Caco-2 (cell line): Measurements from ENCODE around the gene TNPO2. TPM values are rescaled to one million over a fixed set of nuclear protein-coding genes. Genes with fewer than 3 reads are reported as not detected.
"Not testable (repeated sequence)": the region's sequence is repeated elsewhere in the genome, so short reads cannot be mapped to it uniquely, and the experiment has no call there.

Experiments used
- BruUV-seq: library from RNA; stranded (reverse); fragments of 400-500 nt; replicated peaks from 2 replicates; lab custom pipeline; 2021; lab: Mats Ljungman, UMichigan
- CTCF ChIA-PET: fragments of 300-600 bp; sonication (Branson Sonifier 250); formaldehyde crosslinking; loops from one replicate; lab custom pipeline; 2022; ENCODE audit warnings: antibody characterized with exemption; lab: Charles Lee
- POLR2A ChIA-PET: fragments of 300-600 bp; sonication (Branson Sonifier 250); formaldehyde crosslinking; loops from one replicate; lab custom pipeline; 2022; ENCODE audit warnings: antibody characterized with exemption; lab: Charles Lee
- DNase-seq, 2 experiments: peaks; one replicate each; pipeline versions ENCODE4 v3.0.0 to v3.0.0-alpha.2; 2020 to 2022
- H3K27me3 ChIP-seq: replicated peaks from 2 replicates; pipeline ENCODE4 v1.6.0; 2011; ENCODE audit warnings: low read length; ENCODE audit not compliant: control insufficient read depth, insufficient read depth
- H3K36me3 ChIP-seq: 2 replicates; pipeline ENCODE4 v1.5.1; 2011; ENCODE audit warnings: low read length; ENCODE audit not compliant: control insufficient read depth, insufficient read depth
- H3K4me1 ChIP-seq: fragments of 250-450 bp; sonication (Bioruptor Pico); 2 replicates; pipeline ENCODE4 v1.5.1; 2020; ENCODE audit warnings: mild to moderate bottlenecking
- H3K4me3 ChIP-seq: 2 replicates; pipeline ENCODE4 v1.5.1; 2011; ENCODE audit warnings: low read depth, mild to moderate bottlenecking, control low read depth, low read length
- H3K9me3 ChIP-seq: fragments of 250-450 bp; sonication (Bioruptor Pico); 2 replicates; pipeline ENCODE4 v1.5.1; 2020; ENCODE audit warnings: mild to moderate bottlenecking, moderate library complexity
- H3K27ac Mint-ChIP-seq: one replicate; pipeline ENCODE4 v1.8.0; 2022; ENCODE audit warnings: mixed read lengths; ENCODE audit not compliant: unreplicated experiment
- H3K27me3 Mint-ChIP-seq: one replicate; pipeline ENCODE4 v1.8.0; 2022; ENCODE audit warnings: mixed read lengths; ENCODE audit not compliant: insufficient read depth, unreplicated experiment
- H3K36me3 Mint-ChIP-seq: one replicate; pipeline ENCODE4 v1.8.0; 2022; ENCODE audit warnings: mild to moderate bottlenecking, mixed read lengths; ENCODE audit not compliant: insufficient read depth, unreplicated experiment
- H3K4me1 Mint-ChIP-seq: one replicate; pipeline ENCODE4 v1.8.0; 2022; ENCODE audit warnings: low read depth, mixed read lengths; ENCODE audit not compliant: unreplicated experiment
- H3K4me3 Mint-ChIP-seq: one replicate; pipeline ENCODE4 v1.8.0; 2022; ENCODE audit warnings: mild to moderate bottlenecking, moderate library complexity, mixed read lengths; ENCODE audit not compliant: unreplicated experiment
- H3K9me3 Mint-ChIP-seq: one replicate; pipeline ENCODE4 v1.8.0; 2022; ENCODE audit warnings: mixed read lengths; ENCODE audit not compliant: unreplicated experiment
- intact Hi-C: fragments of 100-400 bp; cut with micrococcal nuclease; formaldehyde crosslinking; loops from one replicate; pipeline ENCODE4 v1.10.0; 2022; ENCODE audit not compliant: unreplicated experiment
- total RNA-seq: library from RNA; stranded (reverse); gene quantifications from 2 replicates; pipeline ENCODE4 v1.2.3, GENCODE V29; 2022
- TF ChIP-seq, protein P1 (sequence below), 2 experiments: fragments of 200-600 bp in 1 of 2; IDR thresholded peaks; 1 replicate in 1 of 2; 2 replicates in 1 of 2; pipeline versions ENCODE4 v1.5.1 to v1.8.0; 2011 to 2022; ENCODE audit warnings: antibody characterized with exemption in 1 of 2, control low read depth in 1 of 2, inconsistent platforms in 1 of 2, low read depth in 1 of 2, low read length in 1 of 2, mild to moderate bottlenecking in 1 of 2, moderate library complexity in 1 of 2; ENCODE audit not compliant: insufficient read depth in 1 of 2, severe bottlenecking in 1 of 2, unreplicated experiment in 1 of 2

TNPO2 gene
- total RNA-seq, 1 experiment from 2014 or later: 87.8 TPM

- H3K4me1 ChIP-seq: 0 out of 2 replicates have a peak, but pooled peaks cover 8% of the 10 kb centered on the region
- intact Hi-C loops: loop anchor here (5.0 kb wide), 1 partner anchor 57 kb away; the partner anchor contains the start of gene HOOK2
- H3K4me3 ChIP-seq: no peak overlapping the region
- no peaks in the 10 kb centered on the region for H3K27me3 Mint-ChIP-seq
- ChIA-PET CTCF (no interaction called here), POLR2A (no interaction called here)
- DNase-seq: no peak
- peaks cover 73% of the 10 kb centered on the region for H3K36me3 Mint-ChIP-seq
- H3K36me3 ChIP-seq: peaks cover 4% of the 10 kb centered on the region
- H3K27ac Mint-ChIP-seq: peak overlapping the region; percentile 68
- peaks cover 14% of the 10 kb centered on the region for H3K4me1 Mint-ChIP-seq
- H3K9me3 ChIP-seq: no peaks in the 10 kb centered on the region
- no peaks in the 10 kb centered on the region for H3K27me3 ChIP-seq
- no TSS peak for BruUV-seq
- no peaks in the 10 kb centered on the region for H3K9me3 Mint-ChIP-seq
- TF ChIP-seq, protein P1, sequence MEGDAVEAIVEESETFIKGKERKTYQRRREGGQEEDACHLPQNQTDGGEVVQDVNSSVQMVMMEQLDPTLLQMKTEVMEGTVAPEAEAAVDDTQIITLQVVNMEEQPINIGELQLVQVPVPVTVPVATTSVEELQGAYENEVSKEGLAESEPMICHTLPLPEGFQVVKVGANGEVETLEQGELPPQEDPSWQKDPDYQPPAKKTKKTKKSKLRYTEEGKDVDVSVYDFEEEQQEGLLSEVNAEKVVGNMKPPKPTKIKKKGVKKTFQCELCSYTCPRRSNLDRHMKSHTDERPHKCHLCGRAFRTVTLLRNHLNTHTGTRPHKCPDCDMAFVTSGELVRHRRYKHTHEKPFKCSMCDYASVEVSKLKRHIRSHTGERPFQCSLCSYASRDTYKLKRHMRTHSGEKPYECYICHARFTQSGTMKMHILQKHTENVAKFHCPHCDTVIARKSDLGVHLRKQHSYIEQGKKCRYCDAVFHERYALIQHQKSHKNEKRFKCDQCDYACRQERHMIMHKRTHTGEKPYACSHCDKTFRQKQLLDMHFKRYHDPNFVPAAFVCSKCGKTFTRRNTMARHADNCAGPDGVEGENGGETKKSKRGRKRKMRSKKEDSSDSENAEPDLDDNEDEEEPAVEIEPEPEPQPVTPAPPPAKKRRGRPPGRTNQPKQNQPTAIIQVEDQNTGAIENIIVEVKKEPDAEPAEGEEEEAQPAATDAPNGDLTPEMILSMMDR (IDR thresholded peaks at IDR 0.05; ENCODE audit: insufficient read depth in 1 of 2, low read depth in 1 of 2, low read length in 1 of 2, severe bottlenecking in 1 of 2, unreplicated experiment in 1 of 2): no peak
- H3K4me3 Mint-ChIP-seq: peak overlapping the region; percentile 23
These were observed 3.4 kb downstream of the TNPO2 start for GRCh38 chr19:12720296-12720695.

DNA sequence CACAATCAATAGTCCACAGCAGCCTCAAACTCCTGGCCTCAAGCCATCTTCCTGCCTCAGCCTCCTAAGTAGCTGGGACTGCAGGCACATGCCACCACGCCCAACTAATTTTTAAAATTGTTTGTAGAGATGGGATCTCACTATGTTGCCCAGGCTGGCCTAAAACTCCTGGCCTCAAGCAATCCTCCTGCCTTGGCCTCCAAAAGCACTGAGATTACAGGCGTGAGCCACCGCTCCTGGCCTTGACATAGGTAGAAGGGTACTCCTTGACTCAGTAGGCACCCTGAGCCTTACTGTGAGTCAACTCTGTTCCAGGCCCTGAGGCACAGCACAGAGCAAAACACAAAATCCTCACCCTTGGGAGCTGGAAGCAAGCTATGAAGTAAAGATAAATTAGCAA, 7.8 kb downstream of the TNPO2 start:
- Histone ChIP-seq H3K36me3 (peaks cover 7% of the 10 kb centered on the region), H3K4me1 (0 out of 2 replicates have a peak, but pooled peaks cover 3% of the 10 kb centered on the region), H3K27me3 (no peaks in the 10 kb centered on the region), H3K9me3 (no peaks in the 10 kb centered on the region), H3K4me3 (no peak overlapping the region)
- no peak overlapping the region for H3K4me3 Mint-ChIP-seq
- no peaks in the 10 kb centered on the region for H3K4me1 Mint-ChIP-seq
- no TSS peak for BruUV-seq
- DNase-seq: no peak
- no peaks in the 10 kb centered on the region for H3K27me3 Mint-ChIP-seq
- ChIA-PET CTCF (no interaction called here), POLR2A (no interaction called here)
- TF ChIP-seq, protein P1 (IDR thresholded peaks at IDR 0.05; ENCODE audit: insufficient read depth in 1 of 2, low read depth in 1 of 2, low read length in 1 of 2, severe bottlenecking in 1 of 2, unreplicated experiment in 1 of 2): no peak
- H3K9me3 Mint-ChIP-seq: no peaks in the 10 kb centered on the region
- no peak overlapping the region for H3K27ac Mint-ChIP-seq
- H3K36me3 Mint-ChIP-seq: peaks cover 71% of the 10 kb centered on the region
- intact Hi-C loops: loop anchor here (2.0 kb wide), 1 partner anchor 81 kb away; no protein-coding TSS in a partner anchor

- Histone ChIP-seq H3K4me3 (no peak overlapping the region), H3K9me3 (no peaks in the 10 kb centered on the region), H3K36me3 (peaks cover 10% of the 10 kb centered on the region), H3K27me3 (no peaks in the 10 kb centered on the region), H3K4me1 (no peaks in the 10 kb centered on the region)
- H3K27me3 Mint-ChIP-seq: no peaks in the 10 kb centered on the region
- no peak overlapping the region for H3K27ac Mint-ChIP-seq
- TF ChIP-seq, protein P1 (IDR thresholded peaks at IDR 0.05; ENCODE audit: insufficient read depth in 1 of 2, low read depth in 1 of 2, low read length in 1 of 2, severe bottlenecking in 1 of 2, unreplicated experiment in 1 of 2): no peak
- no peaks in the 10 kb centered on the region for H3K9me3 Mint-ChIP-seq
- ChIA-PET CTCF (no interaction called here), POLR2A (no interaction called here)
- peaks cover 72% of the 10 kb centered on the region for H3K36me3 Mint-ChIP-seq
- H3K4me3 Mint-ChIP-seq: no peak overlapping the region
- BruUV-seq: no TSS peak
- DNase-seq: no peak
- no peaks in the 10 kb centered on the region for H3K4me1 Mint-ChIP-seq
- intact Hi-C loops: no loop called here
These were observed 8.6 kb downstream of the TNPO2 start for GRCh38 chr19:12715102-12715501.

DNA sequence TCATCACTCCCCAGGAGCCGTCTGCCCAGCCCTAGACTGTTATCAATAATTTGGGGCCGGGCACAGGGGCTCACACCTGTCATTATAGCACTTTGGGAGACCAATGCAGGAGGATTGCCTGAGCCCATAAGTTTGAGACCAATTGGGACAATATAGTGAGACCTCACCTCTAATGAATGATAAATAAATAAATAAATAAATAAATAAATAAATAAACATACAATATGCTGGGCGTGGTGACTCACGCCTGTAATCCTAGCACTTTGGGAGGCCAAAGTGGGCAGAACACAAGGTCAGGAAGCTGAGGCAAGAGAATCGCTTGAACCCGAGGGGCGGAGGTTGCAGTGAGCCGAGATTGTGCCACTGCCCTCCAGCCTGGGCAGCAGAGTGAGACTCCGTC, 10.4 kb downstream of the TNPO2 start:
- CTCF ChIA-PET, H3K4me1 ChIP-seq, H3K9me3 ChIP-seq, H3K4me3 ChIP-seq, H3K4me1 Mint-ChIP-seq, intact Hi-C loops, H3K27ac Mint-ChIP-seq, POLR2A ChIA-PET, H3K27me3 ChIP-seq, H3K9me3 Mint-ChIP-seq, DNase-seq, H3K4me3 Mint-ChIP-seq, H3K27me3 Mint-ChIP-seq, BruUV-seq, H3K36me3 ChIP-seq: not testable (repeated sequence)
- H3K36me3 Mint-ChIP-seq: peaks cover 77% of the 10 kb centered on the region
